ENCODE data around the gene FBXW11.

DNA sequence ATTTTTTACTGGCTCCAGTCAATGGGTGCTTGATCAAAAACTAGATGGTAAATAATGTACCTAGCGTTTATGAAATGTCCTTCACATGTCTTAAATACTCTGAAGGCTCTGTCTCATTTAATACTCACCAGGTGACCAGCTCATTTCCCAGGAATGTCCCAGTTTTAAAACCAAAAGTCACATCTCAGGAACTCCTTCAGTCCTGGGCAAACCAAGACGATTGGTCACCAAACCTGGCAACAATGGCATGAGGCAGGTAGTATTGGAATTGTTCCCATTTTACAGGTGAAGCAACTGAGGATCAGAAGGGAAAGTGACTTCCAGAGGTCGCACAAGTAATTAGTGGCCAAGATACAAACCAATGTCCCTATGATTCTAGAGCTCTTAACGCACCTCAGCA lies 193.2 kb downstream of the FBXW11 start:
- TF ChIP-seq MAFK (IDR thresholded peaks at IDR 0.05; ENCODE audit: partially characterized antibody) (no peak), EP300 (IDR thresholded peaks at IDR 0.05) (no peak), CBX2 (IDR thresholded peaks at IDR 0.05; ENCODE audit: borderline replicate concordance, low read depth) (no peak), RARB (CRISPR knock-in tag; IDR thresholded peaks at IDR 0.05) (no peak), HDAC2 (IDR thresholded peaks at IDR 0.05) (no peak)
- TF ChIP-seq, protein P1, sequence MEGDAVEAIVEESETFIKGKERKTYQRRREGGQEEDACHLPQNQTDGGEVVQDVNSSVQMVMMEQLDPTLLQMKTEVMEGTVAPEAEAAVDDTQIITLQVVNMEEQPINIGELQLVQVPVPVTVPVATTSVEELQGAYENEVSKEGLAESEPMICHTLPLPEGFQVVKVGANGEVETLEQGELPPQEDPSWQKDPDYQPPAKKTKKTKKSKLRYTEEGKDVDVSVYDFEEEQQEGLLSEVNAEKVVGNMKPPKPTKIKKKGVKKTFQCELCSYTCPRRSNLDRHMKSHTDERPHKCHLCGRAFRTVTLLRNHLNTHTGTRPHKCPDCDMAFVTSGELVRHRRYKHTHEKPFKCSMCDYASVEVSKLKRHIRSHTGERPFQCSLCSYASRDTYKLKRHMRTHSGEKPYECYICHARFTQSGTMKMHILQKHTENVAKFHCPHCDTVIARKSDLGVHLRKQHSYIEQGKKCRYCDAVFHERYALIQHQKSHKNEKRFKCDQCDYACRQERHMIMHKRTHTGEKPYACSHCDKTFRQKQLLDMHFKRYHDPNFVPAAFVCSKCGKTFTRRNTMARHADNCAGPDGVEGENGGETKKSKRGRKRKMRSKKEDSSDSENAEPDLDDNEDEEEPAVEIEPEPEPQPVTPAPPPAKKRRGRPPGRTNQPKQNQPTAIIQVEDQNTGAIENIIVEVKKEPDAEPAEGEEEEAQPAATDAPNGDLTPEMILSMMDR (IDR thresholded peaks at IDR 0.05), result no peak
